Peyer's patch (tissue), 4 donors: ENCODE results near the gene TAGAP. TPM values are rescaled to one million over a fixed set of nuclear protein-coding genes. Genes with fewer than 3 reads are reported as not detected.
A peak's percentile ranks its signal among the peaks of the same experiment; 100 is the strongest.
"Not testable (repeated sequence)": the region's sequence is repeated elsewhere in the genome, so short reads cannot be mapped to it uniquely, and the experiment has no call there.

Source experiments
- DNase-seq, 3 donors: peaks; one replicate each; pipeline ENCODE4 v3.0.0-alpha.2; 2017 to 2019
- H3K27ac ChIP-seq, 4 donors: fragments of 200-600 bp; sonication (generic); one replicate each; pipeline ENCODE4 v1.5.1; 2016 to 2019
- H3K27me3 ChIP-seq, 2 donors: fragments of 200-600 bp; sonication (generic); one replicate each; pipeline ENCODE4 v1.5.1; 2019
- H3K36me3 ChIP-seq, 3 donors: fragments of 200-600 bp; sonication (generic); one replicate each; pipeline ENCODE4 v1.5.1; 2016 to 2019
- H3K4me1 ChIP-seq, 4 donors: fragments of 200-600 bp; sonication (generic); one replicate each; pipeline ENCODE4 v1.5.1; 2016 to 2019
- H3K4me3 ChIP-seq, 4 donors: fragments of 200-600 bp; sonication (generic); 1 replicate in 3 of 4; 2 replicates in 1 of 4; pipeline ENCODE4 v1.5.1; 2016 to 2019; ENCODE audit warnings: mild to moderate bottlenecking in 1 of 4
- H3K9me3 ChIP-seq, 4 donors: fragments of 200-600 bp; sonication (generic); one replicate each; pipeline ENCODE4 v1.5.1; 2016 to 2019; ENCODE audit warnings: mild to moderate bottlenecking in 1 of 4
- CTCF ChIP-seq, 6 experiments: fragments of 450-650 bp in 4 of 6; fragments of 200-600 bp in 2 of 6; sonication (generic) in 1 of 6; IDR thresholded peaks; one replicate each; pipeline ENCODE4 v1.5.1; 2017 to 2019; ENCODE audit warnings: antibody characterized with exemption in 6 of 6, mild to moderate bottlenecking in 3 of 6, moderate library complexity in 1 of 6
- POLR2A ChIP-seq, 2 donors: fragments of 450-650 bp; IDR thresholded peaks; one replicate each; pipeline ENCODE4 v1.5.1; 2017; ENCODE audit warnings: antibody characterized with exemption in 2 of 2, mild to moderate bottlenecking in 2 of 2, moderate library complexity in 2 of 2
- total RNA-seq, 4 donors: library from RNA; depleted of rRNA; stranded (reverse); fragments of >200 nt; gene quantifications; one replicate each; pipeline ENCODE4 v1.1.0, GENCODE V29; 2016

TAGAP gene
- total RNA-seq, 4 donors from 2014 or later = 3.9 to 18.2 (median 5.4) TPM

GRCh38 chr6:159038914-159039884 lies 5.6 kb downstream of the TAGAP start:
- H3K27ac ChIP-seq = peak overlapping the region; percentile 17 to 79 (median 44)
- TF ChIP-seq POLR2A (IDR thresholded peaks at IDR 0.05) (no peak), CTCF (IDR thresholded peaks at IDR 0.05) (no peak)

DNA sequence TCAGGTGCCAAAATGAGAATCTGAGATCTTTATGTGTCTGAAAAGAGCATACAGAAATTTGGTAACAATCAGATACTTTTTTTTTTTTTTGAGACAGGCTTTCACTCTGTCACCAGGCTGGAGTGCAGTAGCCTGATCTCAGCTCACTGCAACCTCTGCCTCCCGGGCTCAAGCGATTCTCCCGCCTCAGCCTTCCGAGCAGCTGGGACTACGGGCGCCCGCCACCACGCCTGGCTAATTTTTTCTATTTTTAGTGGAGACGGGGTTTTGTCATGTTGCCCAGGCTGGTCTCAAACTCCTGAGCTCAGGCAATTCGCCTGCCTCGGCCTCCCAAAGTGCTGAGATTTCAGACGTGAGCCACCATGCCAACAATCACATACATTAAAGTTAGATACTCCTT lies 6.5 kb downstream of the TAGAP start:
- Histone ChIP-seq H3K27ac (peak overlapping the region in 3 of 4 donors; percentile 17 to 79 (median 26)), H3K4me1 (peaks cover 0 to 11% (median 7%) of the 10 kb centered on the region in 4 donors)
- not testable (repeated sequence) for H3K27me3 ChIP-seq, H3K4me3 ChIP-seq, H3K9me3 ChIP-seq, DNase-seq, H3K36me3 ChIP-seq

More at GRCh38 chr6:159038914-159039884, 5.6 kb downstream of the TAGAP start:
- H3K9me3 ChIP-seq = no peaks in the 10 kb centered on the region
- H3K4me1 ChIP-seq = peaks cover 0 to 11% (median 7%) of the 10 kb centered on the region in 4 donors
- no peak overlapping the region for H3K4me3 ChIP-seq
- no peaks in the 10 kb centered on the region for H3K27me3 ChIP-seq
- peaks cover 0 to 5% (median 0%) of the 10 kb centered on the region in 3 donors for H3K36me3 ChIP-seq
- DNase-seq = peak in 2 of 3 donors; percentile 52 to 55

- Histone ChIP-seq H3K27ac (peak overlapping the region in 1 of 4 donors; percentile 79), H3K36me3 (peaks cover 0 to 5% (median 0%) of the 10 kb centered on the region in 3 donors), H3K27me3 (no peaks in the 10 kb centered on the region), H3K4me1 (peaks cover 0 to 11% (median 7%) of the 10 kb centered on the region in 4 donors), H3K9me3 (no peaks in the 10 kb centered on the region), H3K4me3 (no peak overlapping the region)
- TF ChIP-seq CTCF (IDR thresholded peaks at IDR 0.05) (no peak), POLR2A (IDR thresholded peaks at IDR 0.05) (no peak)
- no peak for DNase-seq
These were observed 7.0 kb downstream of the TAGAP start for GRCh38 chr6:159037756-159038290.

DNA sequence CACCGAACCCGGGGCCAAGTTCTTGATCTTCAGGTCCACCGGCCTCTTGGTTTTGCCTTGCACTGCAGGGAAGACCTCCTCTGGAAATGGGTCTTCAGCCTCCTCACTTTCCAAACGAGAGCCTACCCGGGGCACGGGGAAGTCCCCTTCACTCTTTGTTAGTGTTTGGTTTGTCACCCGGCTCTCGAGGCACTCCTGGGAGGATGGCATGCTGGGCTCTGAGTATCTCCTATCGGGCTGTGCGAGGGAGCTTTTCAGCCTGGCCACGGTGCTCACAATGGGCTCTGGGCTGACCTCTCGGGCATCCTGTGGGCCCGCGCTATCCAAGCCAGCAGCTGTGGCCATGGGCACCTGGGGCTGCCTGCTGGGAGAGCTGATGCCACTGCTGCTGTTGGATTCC lies 8.1 kb downstream of the TAGAP start:
- Histone ChIP-seq H3K27me3 (no peaks in the 10 kb centered on the region), H3K9me3 (no peaks in the 10 kb centered on the region), H3K4me1 (peaks cover 0 to 11% (median 5%) of the 10 kb centered on the region in 4 donors), H3K27ac (no peak overlapping the region), H3K36me3 (peaks cover 0 to 5% (median 0%) of the 10 kb centered on the region in 3 donors), H3K4me3 (no peak overlapping the region)
- DNase-seq = no peak
- TF ChIP-seq POLR2A (IDR thresholded peaks at IDR 0.05) (no peak), CTCF (IDR thresholded peaks at IDR 0.05) (no peak)

- peaks cover 0 to 8% (median 2%) of the 10 kb centered on the region in 4 donors for H3K4me1 ChIP-seq
- no peak for DNase-seq
- H3K27me3 ChIP-seq = no peaks in the 10 kb centered on the region
- no peak overlapping the region for H3K27ac ChIP-seq
- TF ChIP-seq CTCF (IDR thresholded peaks at IDR 0.05) = no peak
- TF ChIP-seq POLR2A (IDR thresholded peaks at IDR 0.05) = no peak
- H3K9me3 ChIP-seq = no peaks in the 10 kb centered on the region
- H3K36me3 ChIP-seq = peaks cover 0 to 5% (median 0%) of the 10 kb centered on the region in 3 donors
- no peak overlapping the region for H3K4me3 ChIP-seq
These were observed 8.9 kb downstream of the TAGAP start for GRCh38 chr6:159035891-159036290.
